ENCODE measurements around the gene ANKRD52.
A peak's percentile ranks its signal among the peaks of the same experiment; 100 is the strongest.
"Not testable (repeated sequence)": the region's sequence is repeated elsewhere in the genome, so short reads cannot be mapped to it uniquely, and the experiment has no call there.

ANKRD52 gene

GRCh38 chr12:56271031-56271430 is 12.8 kb upstream of the ANKRD52 start:
- DNase-seq = peak; percentile 43

DNA sequence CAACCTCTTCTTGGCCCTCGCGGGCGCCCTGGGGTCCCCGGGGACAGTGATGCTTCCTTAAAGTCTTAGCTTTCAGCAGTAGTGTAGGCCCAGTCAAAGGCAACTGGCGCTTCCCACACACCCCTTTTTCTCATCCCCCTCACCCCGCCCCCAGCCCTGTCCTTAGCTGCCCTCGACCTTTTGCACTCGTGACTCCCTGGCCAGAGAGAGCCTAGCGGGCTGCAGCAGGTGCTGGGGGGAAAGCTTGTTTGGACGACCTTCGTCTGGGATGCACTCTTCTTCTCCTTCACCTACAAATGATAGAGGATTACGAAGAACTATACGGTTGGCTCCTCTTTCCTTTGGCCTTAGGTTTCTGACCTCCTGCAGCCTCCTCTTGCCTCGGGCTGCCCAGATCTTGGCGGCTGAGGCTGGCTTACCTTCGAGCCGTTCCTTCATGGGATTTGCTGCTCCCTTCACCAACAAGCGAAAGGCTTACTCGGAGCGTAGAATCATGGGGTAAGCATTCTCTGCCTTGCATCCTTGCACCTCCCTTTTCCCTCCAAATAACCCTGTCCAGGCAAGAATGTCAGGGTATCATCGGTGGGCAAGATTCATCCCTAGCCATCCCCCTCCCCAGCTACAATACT is 9.4 kb upstream of the ANKRD52 start:
- peak; percentile 36 for DNase-seq

GRCh38 chr12:56266693-56267442 is 8.7 kb upstream of the ANKRD52 start, which contains the start of gene COQ10A:
TSS of gene COQ10A (plus strand) at chr12:56266942. CDS start at chr12:56267119, 177 bp downstream.
- peak; percentile 78 for DNase-seq

- not testable (repeated sequence) for DNase-seq
Measured at GRCh38 chr12:56266068-56266692, 8.0 kb upstream of the ANKRD52 start.

DNA sequence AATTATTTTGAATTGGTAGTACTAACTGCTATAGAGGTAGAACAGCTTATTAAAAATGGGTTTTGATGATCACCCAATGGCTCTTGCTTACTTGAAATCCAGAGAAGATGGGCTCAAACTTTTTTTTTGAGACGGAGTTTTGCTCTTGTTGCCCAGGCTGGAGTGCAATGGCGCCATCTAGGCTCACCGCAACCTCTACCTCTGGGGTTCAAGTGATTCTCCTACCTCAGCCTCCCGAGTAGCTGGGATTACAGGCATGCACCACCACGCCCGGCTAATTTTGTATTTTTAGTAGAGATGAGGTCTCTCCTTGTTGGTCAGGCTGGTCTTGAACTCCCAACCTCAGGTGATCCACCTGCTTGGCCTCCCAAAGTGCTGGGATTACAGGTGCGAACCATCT is 4.8 kb upstream of the ANKRD52 start:
- not testable (repeated sequence) for DNase-seq

DNA sequence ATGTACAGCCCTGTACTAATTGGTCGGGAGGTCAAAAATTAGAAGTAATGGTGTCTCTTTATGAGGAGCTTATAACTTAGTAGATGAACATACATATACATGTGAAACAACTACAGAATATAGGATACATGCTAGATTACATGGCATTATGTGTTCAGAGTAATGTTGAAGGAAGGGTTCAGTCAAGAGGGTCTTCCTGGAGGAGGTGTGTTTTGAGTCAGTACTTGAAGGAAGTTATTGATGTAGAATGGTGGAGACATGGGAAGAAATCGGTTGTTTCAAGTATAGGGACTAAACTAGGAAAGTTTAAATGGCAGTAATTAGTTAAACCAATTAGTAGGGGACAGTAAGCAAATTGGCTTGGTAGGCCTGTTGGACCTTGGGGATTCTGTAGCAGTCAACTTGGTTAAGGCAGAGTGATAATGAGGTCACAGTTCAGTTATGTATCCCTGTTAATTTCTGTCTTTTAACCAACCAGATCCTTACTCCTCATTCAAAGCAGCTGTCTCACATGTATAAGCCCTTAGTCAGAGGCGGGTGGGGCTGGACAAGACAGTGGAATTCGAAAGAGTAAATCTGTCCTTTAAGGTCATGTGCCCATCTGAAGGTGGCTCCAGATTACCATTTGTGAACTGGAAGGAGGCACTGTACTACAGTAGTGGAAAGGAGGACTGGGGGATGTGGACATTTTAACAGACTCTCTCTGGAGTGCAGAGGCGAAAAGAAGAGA is 3.5 kb upstream of the ANKRD52 start:
- DNase-seq = no peak

- DNase-seq = no peak
Measured at GRCh38 chr12:56260921-56261320, 2.7 kb upstream of the ANKRD52 start.

- no peak for DNase-seq
Measured at GRCh38 chr12:56260380-56260779, 2.2 kb upstream of the ANKRD52 start.

- DNase-seq = peak; percentile 42
Measured at GRCh38 chr12:56258820-56259183, 618 bp upstream of the ANKRD52 start.

DNA sequence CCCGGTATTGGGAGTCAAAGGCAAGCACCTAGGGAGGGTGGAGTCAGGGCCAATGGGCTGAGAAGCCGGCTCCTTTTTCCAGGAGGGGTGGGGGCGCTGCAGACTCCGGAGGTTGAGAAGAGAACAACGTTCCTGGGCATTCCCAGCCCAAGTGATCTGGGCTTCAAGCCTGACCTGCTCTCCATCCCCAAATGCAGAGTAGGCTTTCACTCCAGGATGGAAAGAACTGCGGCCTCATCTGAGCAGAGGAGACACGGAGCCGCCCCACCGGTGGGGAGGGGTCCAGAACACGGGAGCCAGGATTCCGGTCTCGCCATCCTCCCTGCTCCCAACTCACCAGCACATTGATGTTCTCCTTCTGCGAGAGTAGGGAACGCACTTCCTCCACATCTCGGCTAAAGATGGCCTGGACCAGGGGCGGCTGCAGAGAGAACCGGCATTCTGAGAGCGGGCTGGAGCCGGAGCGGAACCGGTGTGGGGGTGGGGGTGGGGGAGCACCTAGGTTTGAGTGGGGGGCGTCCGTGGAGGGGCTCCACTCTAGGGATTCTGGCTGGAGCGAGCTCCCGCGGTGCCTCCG is 605 bp downstream of the ANKRD52 start:
- DNase-seq = no peak

DNA sequence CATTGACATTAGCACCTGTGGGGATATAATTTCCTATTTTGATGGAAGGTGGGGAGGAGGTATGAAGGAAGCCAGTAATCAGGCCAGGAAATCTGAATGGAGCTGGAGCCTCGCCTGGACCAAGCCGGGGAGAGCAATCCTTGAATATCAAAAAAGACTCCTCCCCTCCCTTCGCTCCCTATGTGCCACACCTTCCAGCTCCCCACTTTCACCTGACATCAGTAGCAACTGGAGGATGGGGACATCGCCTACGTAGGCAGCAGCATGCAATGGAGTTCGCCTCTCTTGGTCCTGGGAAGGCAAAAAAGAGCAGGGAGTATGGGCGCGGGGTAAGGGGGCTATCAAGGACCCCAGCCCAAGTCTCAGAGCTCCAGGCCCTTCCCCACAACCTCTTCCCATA is 1.1 kb downstream of the ANKRD52 start:
- no peak for DNase-seq

GRCh38 chr12:56256326-56256960 is 1.7 kb downstream of the ANKRD52 start:
- DNase-seq = no peak

DNA sequence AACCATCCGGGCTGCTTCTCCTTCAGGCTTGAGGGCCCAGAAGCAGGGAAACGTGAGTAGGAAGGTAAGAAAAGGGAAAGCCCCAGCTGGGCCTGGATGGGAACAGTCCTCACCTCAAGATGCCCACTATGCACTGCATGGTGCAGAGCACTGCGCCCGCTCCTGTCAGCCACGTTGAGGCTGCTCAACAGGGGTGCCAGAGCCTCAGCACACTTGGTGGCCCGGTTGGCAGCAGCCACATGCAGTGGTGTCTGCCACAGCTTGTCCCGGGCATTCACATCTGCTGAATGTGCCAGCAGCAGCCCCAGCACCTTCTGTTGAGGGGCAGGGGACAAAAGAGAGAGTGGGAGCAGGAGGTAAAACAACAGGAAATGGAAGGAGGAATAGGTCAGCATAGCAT is 2.5 kb downstream of the ANKRD52 start:
- DNase-seq = no peak

DNA sequence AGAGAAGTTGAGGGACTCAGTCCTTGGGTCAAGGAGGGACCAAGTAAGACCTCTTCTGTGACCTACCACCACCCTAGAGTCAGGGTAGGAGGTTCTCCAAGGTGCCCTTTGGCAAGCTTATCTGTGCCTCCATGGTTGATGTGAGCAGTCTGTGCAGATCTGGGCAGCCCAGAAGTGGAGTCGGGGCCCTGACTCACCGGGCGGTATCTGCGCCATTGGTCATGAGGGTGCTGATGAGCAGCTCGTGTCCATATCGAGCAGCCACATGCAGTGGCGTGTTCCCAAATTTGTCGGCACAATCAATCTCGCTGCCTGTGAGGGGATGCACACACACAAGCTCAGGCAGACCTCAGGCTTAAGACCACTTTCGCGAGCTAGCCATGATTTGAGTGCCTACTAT is 5.1 kb downstream of the ANKRD52 start:
- no peak for DNase-seq

- no peak for DNase-seq
Measured at GRCh38 chr12:56252649-56253048, 5.5 kb downstream of the ANKRD52 start.

- DNase-seq = no peak
Measured at GRCh38 chr12:56248711-56249110, 9.5 kb downstream of the ANKRD52 start.

GRCh38 chr12:56247923-56248322 is 10.3 kb downstream of the ANKRD52 start:
- DNase-seq = no peak

- no peak for DNase-seq
Measured at GRCh38 chr12:56244494-56244893, 13.7 kb downstream of the ANKRD52 start.

GRCh38 chr12:56243731-56244181 is 14.4 kb downstream of the ANKRD52 start:
- no peak for DNase-seq

DNA sequence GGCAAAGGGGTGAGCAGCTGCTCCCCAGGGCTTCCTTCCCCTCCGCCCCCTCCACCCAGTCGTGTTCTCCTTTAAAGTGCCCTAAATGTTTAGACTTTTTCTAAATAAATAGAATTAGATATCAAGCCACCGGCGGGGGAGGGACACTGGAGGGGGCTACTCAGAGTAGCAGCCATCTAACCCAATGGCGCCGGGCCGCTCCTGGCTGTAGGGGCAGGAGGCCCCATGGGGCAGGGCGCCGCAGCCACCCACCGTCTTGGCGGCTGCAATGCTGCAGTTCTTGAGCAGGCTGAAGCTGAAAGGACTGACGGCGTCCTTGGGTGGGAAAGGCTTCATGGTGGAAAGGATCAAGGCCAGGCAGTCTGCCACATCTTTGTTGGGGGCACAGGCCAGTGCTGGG is 15.2 kb downstream of the ANKRD52 start:
- no peak for DNase-seq

DNA sequence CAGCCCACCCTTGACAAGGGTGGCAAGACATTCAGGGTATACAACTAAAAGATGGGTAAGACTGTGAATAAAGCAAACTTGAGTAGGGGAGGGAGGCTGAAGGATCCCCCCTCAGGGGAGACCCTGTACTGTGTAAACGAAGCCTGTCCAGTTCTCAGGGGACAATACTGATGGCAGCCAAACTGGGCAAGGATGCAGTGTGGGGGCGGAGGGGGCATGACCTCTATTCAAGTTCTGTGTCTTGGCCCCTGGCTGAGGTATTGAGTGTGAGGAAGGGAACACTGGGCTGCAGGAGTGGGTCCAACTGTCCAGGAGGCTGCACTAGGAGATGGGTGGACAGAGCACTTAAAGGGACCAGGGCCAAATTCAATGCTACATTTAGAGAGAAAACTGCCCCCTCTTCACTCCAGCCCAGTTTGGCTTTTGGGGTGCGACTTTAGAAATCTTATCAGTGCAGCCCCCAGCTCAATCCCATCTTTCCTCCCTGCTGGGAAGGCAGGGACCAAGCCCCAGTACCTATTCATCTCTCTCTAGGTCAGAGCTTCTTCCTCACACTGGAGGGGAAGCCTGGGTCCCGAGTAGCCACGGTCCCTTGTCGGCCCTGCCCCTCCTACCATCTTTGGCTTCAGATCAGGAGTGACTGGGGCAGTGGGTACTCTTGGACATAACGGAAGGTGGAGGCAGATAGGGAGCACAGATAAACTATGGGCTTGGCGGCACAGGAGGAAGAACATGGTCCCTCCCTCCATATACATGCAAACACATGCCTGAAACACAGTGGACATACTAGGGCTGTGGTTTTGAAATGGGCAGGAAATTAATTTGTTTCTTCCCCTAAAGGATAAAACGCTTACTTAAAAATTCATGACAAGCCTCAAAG is 16.5 kb downstream of the ANKRD52 start:
- no peak for DNase-seq
